ENCODE results near the gene BCL2L2. TPM values are rescaled to one million over a fixed set of nuclear protein-coding genes. Genes with fewer than 3 reads are reported as not detected.

BCL2L2 gene
- total RNA-seq, 1 donor, result 18.5 TPM

- no peak overlapping the region for H3K4me3 ChIP-seq (ENCODE audit: low read depth, low read length)
- DNase-seq (ENCODE audit: low read depth), result no peak
- no peak for TF ChIP-seq CTCF (IDR thresholded peaks at IDR 0.05; ENCODE audit: insufficient read depth, low read length)
These were observed 50.6 kb downstream of the BCL2L2 start for GRCh38 chr14:23357261-23357660.

GRCh38 chr14:23358042-23358441 is 51.4 kb downstream of the BCL2L2 start:
- no peak overlapping the region for H3K4me3 ChIP-seq (ENCODE audit: low read depth, low read length)
- no peak for DNase-seq (ENCODE audit: low read depth)
- no peak for TF ChIP-seq CTCF (IDR thresholded peaks at IDR 0.05; ENCODE audit: insufficient read depth, low read length)

GRCh38 chr14:23358553-23359166 is 52.0 kb downstream of the BCL2L2 start:
- TF ChIP-seq CTCF (IDR thresholded peaks at IDR 0.05; ENCODE audit: insufficient read depth, low read length), result no peak
- H3K4me3 ChIP-seq (ENCODE audit: low read depth, low read length), result no peak overlapping the region
- DNase-seq (ENCODE audit: low read depth), result no peak

GRCh38 chr14:23359167-23359626 is 52.6 kb downstream of the BCL2L2 start:
- no peak for TF ChIP-seq CTCF (IDR thresholded peaks at IDR 0.05; ENCODE audit: insufficient read depth, low read length)
- H3K4me3 ChIP-seq (ENCODE audit: low read depth, low read length), result no peak overlapping the region
- no peak for DNase-seq (ENCODE audit: low read depth)

GRCh38 chr14:23359722-23360447 is 53.3 kb downstream of the BCL2L2 start:
- no peak for DNase-seq (ENCODE audit: low read depth)
- H3K4me3 ChIP-seq (ENCODE audit: low read depth, low read length), result no peak overlapping the region
- TF ChIP-seq CTCF (IDR thresholded peaks at IDR 0.05; ENCODE audit: insufficient read depth, low read length), result no peak

- DNase-seq (ENCODE audit: low read depth), result no peak
- no peak for TF ChIP-seq CTCF (IDR thresholded peaks at IDR 0.05; ENCODE audit: insufficient read depth, low read length)
- no peak overlapping the region for H3K4me3 ChIP-seq (ENCODE audit: low read depth, low read length)
These were observed 53.9 kb downstream of the BCL2L2 start for GRCh38 chr14:23360496-23360895.

Data from fibroblast of the aortic adventitia (primary cell).